Measurements from ENCODE around the gene CORO2B.

CORO2B gene

DNA sequence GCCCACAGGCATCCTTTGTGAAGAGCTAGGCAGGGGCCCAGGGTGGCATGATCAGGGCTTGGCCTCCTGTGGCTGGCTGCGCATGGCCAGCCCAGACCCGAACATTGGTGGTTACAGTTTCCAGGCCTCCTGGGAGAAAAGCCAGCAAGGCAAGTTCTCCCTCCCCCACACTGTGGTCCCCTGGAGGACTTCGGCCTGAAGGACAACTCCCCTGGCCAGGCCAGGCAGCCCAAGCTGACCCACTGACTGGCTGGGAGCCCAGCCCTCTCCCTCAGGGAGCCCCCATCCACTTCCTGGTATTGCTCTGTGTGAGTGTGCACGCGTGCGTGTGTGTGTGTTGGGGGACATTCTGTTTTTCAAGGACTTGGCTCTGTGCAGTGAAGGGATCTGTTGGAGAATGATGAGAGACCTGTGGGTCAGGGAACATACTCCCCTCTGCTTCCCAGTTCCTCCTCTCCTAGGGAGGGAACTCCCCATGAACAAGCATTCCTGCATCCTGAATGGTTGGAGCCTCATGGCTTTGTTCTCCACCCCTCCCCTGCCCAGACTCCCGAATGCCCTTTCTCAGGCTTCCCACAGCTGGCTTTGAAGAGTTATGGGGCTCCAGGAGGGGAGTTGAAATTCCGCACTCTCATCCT lies 29.5 kb downstream of the CORO2B start:
- no peak for DNase-seq (ENCODE audit: low spot score)

DNA sequence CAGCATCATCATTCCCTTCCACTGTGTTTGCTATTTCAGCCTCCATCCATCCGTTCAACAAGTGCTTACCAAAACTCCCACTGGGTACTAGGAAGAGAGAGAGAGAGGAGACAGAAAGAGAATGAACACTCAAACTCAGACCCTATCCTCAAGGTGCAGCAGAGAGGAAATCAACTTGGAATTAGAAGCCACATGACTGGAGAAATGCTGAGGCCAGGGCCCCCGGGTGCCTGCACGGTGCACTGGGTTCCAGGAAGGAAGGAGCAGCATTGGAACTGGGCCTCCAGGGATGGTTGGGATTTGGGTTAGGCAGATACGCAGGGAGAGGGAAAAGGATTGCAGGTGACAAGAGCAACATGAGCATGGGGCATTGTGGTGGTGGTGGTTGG lies 30.0 kb downstream of the CORO2B start:
- DNase-seq (ENCODE audit: low spot score) = no peak

DNA sequence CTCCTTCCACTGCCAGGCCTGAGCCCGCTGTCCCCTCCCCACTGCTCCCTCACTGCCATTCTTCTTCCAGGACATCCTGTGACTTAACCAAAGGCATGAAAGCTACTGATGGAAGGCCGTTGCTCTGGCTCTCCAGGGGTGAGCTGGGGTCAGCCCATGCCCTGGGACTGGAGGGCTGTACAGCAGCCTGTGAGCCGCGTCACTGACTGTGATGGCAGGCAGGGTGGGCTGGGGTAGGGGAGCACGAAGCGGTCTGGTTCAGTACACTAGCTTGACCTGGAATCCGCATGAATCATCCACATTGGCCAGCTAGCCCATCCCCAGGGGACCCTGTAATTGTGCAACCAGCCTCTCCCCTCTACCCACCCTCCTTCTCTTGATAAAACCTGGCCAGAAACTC lies 30.8 kb downstream of the CORO2B start:
- DNase-seq (ENCODE audit: low spot score) = no peak

DNA sequence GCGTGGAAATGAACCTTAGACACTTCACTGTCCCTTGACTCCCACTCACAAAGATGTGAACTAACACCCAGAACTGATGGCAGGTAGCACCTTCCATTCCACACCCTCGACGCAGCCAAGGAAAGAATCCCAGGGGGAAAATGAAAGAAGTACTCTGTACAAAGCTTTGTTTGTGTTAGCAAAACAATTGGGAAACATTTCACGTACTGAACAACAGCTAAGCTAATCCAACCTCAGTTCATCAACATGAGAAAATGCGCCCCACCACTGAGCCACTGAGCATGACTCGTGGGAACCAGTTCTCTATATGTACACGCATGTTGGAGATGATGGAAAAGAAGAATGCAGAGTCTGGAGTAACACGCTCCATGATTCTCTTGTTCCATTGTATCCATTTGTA lies 32.0 kb downstream of the CORO2B start:
- DNase-seq (ENCODE audit: low spot score) = no peak

DNA sequence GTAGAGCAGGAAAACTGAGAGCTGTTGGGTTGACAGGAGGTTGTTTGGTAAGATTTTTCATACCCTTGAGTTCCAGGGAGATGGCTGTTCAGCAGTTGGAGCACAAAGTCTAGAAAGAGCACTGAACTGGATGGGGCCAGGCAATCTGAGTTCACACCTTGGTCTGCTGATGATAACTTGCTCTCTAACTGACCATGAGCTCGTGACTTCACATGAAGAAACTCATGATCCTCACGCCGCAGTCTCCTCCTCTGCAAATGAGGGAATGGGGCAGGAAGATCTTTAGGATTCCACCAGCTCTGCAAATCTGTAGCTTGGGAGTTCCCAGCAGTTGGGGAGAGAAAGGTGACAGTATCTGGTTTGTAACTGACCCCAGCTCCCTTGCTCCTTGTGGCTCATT lies 33.7 kb downstream of the CORO2B start:
- DNase-seq (ENCODE audit: low spot score) = no peak

DNA sequence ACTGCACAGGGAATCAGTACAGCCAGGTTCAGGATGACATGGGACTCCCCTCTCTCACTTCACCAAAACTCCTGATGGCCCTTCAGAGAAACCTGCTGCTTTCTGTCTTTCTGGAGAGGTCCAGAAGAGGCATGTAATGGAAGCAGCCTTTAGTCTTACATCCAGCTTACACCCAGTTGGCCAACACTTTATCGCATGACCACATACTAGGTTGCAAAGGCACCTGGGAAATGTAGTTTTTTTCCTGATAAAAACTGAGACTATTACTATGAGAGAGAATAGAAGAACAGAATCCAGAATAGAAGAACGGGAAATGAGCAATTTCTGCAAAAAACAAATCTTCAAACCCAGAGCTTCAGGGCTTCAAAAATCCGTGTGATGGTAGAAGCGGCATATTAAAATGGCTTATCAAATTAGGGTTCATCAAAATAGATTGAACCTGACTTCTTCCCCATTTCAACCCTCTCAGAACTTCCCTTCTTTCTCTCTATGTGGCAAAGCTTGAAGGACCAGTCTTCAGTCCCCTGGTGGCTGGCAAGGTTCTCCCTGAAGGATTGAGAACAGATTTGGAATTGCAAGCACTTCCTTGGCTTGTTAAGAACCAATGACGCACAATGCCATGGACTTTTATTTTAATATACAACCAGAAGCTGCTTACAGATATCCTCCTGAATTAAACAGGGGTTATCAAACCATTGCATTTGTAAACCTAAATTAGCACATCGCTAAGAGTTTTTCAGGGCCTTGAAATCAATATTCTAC lies 34.4 kb downstream of the CORO2B start:
- no peak for DNase-seq (ENCODE audit: low spot score)

DNA sequence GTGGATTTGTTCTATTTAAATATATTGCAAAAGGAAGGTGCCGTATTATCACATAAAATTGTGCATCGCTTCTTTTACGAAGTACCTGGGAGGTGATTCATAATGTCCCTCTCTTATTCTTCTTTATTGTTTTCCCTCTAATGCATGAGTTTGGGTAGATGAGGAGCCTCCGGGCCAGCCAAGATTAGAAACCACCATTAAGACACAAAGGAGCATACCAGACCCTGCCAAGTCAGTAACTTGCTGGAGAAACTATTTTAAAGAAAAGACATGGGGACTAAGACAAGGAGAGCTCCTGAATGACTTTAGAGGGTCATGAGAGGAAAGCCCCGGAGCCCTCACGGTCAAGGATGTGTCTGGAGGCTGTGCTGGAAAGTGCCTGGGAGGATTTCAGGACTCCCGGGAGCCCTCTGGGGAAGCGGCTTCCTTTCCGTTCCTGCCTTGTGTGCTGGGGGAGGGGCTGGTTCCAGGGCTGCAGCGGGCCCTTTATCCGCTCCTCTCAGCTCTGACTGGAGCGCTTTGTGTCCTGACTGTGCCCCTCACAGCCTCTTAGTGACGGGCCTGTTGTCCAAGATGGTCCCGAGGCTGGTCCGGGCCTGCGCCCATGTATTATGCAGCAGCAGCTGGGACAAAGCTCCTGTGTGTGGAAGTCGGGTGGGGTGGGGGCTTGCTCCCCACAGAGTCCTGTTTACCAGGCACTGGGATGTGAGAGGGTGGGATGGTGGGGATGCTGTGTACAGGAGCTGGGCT lies 35.7 kb downstream of the CORO2B start:
- no peak for DNase-seq (ENCODE audit: low spot score)

DNA sequence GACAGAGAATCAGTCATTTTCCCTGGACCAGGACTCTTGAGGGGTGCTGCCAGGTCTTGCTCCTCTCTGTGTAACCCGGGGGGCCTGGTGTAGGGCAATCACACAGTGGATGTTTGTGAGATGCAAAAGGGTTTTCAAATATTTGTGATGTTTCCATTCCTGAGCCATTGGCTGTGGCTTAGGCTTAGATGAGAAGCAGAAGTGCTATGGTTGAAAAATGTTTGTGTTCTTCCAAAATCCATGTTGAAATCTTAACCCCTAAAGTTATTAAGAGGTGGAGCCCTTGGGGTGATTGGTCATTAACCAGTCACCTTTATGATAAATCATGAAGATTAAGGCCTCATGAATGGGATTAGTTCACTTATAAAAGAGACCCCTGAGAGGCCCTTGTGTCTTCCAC lies 36.5 kb downstream of the CORO2B start:
- DNase-seq (ENCODE audit: low spot score) = no peak

DNA sequence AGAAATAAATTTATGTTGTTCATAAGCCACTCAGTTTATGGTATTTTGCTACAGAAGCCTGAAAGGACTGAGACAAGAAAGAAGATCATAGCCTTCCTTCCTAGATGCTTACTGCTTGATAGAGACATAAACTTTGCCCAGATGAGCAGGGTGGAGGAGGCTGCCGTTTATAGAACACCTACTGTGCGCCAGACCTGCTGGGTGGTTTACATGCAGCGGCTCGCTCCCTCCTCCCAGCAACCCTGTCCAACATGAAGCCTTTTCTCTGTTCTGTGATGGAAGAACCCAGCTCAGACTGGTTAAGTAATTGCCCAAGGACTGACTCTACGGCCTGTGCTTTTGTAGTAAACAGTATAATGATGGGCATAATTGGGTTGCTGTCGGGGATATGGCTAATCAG lies 37.0 kb downstream of the CORO2B start:
- no peak for DNase-seq (ENCODE audit: low spot score)

DNA sequence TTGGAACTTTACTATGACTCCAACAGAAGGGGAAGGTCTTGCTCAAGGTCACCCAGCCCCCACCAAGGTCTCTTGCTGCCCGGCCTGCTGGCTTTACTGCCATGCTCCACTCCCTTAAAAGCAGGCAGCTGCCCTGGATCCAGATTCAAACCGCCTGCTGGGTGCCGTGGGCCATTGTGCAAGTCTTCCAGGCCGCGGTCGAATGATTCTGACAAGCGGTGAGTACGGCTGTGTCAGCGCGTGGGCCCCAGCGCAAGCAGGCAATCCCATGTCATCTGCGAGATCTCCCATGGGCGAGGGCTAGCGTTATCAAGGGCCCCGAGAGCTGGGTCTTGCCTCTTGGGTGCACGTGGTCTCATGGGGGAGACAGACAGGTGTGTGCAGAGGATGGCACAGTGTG lies 37.6 kb downstream of the CORO2B start:
- DNase-seq (ENCODE audit: low spot score) = no peak

DNA sequence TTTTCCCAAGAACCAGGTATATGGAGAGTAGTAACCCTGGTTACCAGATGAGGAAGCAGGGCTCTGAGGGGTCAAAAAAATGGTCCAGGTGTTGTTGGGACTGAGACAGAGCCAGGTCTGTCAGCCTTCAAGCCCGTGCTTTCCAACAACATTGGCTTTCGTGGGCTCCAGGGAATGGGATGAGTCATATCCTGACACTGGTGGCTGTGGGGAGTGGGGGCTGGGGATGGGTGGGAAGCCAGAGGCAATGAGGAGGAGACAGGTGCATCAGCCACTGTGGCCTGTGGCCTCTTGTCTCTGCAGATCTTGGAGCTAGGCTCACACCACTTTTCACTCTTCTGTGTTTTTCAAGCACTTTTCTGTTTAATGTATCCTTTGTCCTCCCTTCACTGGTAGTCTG lies 38.2 kb downstream of the CORO2B start:
- DNase-seq (ENCODE audit: low spot score) = no peak

DNA sequence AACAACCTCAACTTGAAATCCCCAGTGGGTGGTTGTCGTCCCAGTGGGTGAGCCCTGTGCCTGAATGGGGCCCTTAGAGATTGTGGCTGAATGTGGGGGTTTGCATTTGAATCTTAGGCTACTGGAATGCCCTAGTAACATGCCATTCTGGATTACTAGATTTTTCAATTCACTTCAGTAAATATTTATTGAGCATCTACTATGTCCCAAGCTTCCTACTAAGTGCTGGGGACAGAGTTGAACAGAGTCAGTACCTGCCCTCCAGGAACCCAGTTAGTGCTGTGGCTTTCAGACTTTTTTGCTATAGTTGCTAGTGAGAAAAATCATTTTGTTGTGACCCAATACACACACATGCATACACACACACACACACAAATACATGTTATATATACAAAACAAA lies 39.0 kb downstream of the CORO2B start:
- DNase-seq (ENCODE audit: low spot score) = no peak

DNA sequence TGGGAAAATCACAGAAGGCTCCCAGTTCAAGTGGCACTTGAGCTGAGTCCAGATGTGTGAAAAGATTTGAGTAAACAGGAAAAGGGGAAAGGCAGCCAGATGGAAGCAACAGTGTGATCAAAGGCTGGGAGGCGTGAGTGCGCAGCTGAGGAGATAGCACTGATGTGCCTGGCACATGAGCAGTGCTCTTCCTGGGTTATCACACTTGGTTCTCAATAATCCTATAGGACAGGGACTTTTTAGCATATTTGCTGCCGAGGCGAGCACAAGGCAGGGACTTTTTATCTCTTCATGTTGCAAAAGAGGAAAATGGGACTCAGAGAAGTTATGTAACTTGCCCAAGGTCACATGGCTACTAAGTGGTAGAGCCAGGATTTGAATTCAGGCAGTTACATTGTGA lies 39.6 kb downstream of the CORO2B start:
- no peak for DNase-seq (ENCODE audit: low spot score)

DNA sequence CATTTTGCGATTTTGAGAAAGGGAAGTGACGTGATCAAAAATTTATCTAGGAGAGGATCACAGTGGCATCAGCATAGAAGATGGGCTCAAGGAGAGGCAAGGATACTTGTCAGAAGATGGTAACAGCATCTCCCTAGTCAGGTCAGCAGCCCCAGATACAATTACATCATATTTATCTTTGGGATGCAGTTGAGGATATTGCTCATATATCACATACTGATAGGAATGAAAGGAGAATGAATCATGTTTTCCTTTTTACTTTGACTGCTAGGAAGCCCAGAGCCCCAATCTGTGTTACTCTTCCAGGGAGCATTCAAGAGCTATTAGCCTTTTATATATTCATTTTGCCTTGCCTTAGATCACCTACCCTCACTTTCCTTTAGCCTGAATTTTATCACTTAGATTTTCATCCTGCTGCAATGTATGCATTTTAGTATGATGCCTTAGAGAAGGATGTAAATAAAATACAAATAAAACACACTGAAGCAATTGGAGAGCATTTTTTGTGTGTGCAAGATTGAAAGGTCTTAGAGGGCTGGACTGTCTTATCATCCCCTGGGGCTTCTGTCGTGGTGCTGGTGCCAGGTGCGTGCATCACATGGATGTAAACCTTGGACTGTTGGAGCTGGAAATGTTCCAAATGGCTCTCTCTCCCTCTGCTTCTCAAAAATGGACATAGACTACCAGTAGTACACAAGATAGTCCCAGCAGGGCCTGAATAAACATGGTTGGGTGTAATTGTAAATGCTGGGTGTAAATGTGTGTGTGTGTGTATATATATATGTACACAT lies 40.3 kb downstream of the CORO2B start:
- no peak for DNase-seq (ENCODE audit: low spot score)

DNA sequence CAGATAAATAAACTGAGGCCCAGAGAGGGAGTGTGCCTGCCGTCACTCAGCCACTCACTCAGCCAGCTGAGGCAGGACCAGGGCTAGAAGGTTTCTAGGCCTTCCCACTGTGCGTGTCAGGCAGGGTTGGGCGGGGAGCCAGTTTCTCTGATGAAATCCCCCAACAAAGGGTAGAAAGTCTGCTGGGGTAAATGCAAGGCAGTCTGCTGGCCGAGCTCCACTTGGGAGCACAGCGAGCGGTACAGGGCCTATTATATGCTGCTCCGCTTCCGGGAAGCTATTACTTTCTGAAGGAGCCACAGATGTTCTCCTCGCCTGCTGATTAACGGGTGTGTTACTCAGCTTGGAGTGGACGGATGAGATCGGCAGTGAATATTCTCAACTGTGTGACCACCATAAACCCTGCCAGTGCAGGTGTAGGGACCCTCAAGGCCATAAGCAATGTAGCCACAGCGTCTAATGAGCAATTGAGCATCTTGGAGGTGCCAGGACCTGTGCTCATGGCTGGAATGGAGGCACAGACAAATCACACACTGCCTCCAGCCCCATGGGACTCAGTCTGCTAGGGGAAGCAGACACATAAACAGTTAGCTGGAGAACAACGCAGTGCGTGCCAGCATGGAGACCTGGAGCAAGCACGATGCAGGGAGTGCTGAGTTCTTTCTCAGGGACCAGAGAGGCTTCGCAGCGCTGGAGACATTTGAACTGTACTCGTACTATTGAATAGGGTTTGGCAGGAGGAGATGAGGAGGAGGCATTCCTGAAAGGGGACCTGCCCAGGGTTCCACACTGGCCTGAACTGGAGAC lies 42.1 kb downstream of the CORO2B start:
- no peak for DNase-seq (ENCODE audit: low spot score)

DNA sequence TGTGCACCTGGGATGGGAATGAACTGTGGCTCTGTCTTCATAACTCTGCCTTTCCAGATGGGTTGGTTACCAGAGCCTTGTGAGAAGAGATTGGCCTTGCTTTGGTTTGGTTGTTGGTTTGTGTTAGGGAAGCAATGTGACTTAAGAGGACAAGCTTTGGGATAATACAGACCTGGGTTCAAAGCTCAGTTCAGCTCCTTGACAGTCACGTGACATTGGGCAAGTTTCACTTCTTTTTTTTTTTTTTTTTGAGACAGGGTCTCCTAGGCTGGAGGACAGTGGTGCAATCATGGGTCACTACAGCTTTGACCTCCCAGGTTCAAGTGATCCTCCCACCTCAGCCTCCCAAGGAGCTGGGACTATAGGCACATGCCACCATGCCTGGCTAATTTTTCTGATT lies 42.7 kb downstream of the CORO2B start:
- DNase-seq (ENCODE audit: low spot score) = no peak

DNA sequence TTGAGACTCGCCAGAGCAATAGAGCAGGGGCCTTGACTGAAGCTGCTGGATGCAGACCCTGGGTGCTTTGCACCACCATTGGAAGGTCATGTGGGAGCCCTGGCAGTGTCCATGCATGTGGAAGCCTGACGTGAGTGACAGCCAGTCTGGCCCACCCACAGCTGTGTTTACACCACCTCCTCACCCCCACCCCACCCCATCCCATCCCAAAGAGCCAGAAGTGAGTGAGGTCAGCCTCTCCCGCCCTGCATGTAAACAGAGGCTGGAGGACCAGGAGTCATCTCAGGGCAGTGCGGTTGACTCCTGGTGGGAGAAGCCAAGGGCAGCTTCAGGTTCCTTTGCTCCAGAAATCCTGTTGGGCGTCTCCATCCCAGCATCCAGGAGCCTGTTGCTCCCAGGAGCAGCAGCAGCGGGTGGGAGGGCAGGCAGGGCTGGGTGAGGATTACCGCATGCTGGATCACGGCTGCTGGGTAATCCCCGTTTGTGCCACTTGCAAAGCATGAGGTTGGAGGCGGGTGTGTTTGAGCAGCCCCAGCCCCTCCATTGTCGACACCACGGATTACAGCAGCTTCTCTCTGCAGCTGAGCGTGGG lies 44.6 kb downstream of the CORO2B start:
- DNase-seq (ENCODE audit: low spot score) = no peak

DNA sequence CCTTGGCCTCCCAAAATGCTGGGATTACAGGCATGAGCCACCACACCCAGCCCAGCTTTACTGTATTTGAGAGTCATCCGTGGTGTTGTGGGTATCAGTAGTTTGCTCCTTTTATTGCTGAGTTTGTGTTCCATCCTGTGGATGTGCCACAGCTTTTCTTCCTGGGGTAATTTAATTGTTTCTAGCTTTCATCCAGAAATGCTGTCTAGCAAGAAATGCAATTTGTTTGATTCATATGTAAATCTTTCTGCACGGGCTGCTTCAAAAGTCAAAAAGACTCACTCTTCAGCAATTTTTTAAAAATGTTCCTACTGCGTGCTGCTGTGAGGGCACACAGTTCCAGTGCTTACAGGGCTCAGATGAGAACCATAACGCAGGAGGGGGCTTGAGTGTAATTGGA lies 47.1 kb downstream of the CORO2B start:
- no peak for DNase-seq (ENCODE audit: low spot score)

DNA sequence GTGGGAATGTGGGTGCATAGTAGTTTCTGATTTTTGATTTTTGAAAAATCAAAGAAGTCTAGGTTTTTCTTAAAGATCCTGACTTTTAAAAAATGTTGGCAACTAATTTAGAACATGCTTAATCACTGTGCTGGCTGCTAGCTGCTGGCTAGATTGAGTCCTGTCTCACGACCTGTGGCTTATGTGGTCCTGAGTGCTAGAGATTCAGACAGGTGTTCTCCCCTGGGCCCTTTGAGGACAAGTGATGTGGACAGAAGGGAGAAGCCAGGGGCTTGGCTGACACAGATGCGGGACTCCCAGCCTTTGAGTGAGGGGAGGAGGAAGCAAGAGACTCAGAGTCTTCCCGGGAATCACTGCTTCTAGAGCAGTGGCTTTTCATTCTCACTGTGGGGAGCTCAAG lies 47.5 kb downstream of the CORO2B start:
- no peak for DNase-seq (ENCODE audit: low spot score)

DNA sequence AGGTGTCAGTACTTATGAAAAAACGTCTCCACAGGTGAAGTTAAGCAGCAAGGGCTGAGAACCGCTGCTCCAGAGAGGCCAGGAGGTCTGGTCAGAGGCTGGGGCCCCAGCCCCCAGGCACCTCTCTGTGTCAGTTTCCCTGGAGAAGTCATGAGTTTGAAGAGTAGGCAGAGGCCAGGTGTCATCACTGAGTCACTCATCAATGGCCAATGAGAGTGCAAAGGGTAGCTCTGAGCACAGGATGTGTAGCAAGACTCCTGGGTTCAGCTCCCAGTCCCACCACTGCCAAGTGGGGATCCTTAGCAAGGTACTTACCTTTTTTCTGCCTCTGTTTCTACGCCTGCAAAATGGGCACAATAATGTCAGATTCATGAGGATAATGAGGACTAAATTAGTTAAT lies 47.9 kb downstream of the CORO2B start:
- DNase-seq (ENCODE audit: low spot score) = no peak

DNA sequence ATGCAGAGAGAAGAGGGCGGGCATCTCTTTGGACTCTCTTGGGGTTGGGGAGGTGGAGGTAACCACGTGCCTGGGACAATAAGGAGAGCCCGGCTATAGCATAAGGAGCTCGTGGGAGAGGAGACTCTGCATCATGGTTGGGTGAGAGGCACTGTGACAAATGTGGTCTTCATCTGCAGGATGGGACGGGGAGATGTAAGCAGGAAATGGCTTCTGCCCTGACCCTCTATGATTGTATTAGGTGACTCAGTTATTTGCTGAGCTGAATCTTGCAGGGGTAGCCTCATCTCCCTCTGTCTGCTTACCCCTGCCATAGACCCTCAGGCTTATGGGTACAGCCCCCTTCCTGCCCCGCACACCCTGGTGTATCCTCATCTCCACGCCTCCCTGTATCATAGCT lies 48.7 kb downstream of the CORO2B start:
- no peak for DNase-seq (ENCODE audit: low spot score)
